ENCODE results near the gene FLYWCH2.
"Not testable (repeated sequence)": the region's sequence is repeated elsewhere in the genome, so short reads cannot be mapped to it uniquely, and the experiment has no call there.

Gene FLYWCH2

GRCh38 chr16:2933701-2934100, 50.7 kb downstream of the FLYWCH2 start:
- no peaks in the 10 kb centered on the region for H3K4me1 ChIP-seq (ENCODE audit: insufficient read depth, low read length)
- 95% methylated on average over 22 of the region's 22 CpGs for WGBS
- H3K9me3 ChIP-seq (ENCODE audit: insufficient read depth, low read depth, low read length), result no peaks in the 10 kb centered on the region
- no peak overlapping the region for H3K4me3 ChIP-seq (ENCODE audit: low read length)
- H3K9ac ChIP-seq (ENCODE audit: low read depth, low read length), result no peak overlapping the region
- peaks cover 3% of the 10 kb centered on the region for H3K36me3 ChIP-seq (ENCODE audit: insufficient read depth, low read length)
- no peaks in the 10 kb centered on the region for H3K27me3 ChIP-seq (ENCODE audit: insufficient read depth, low read length)
- no peak overlapping the region for H3K27ac ChIP-seq (ENCODE audit: low read depth, low read length)

GRCh38 chr16:2934450-2934849, 51.4 kb downstream of the FLYWCH2 start:
- WGBS, result 94% methylated on average over 15 of the region's 15 CpGs
- Histone ChIP-seq H3K9ac (ENCODE audit: low read depth, low read length) (no peak overlapping the region), H3K36me3 (ENCODE audit: insufficient read depth, low read length) (peaks cover 8% of the 10 kb centered on the region), H3K27me3 (ENCODE audit: insufficient read depth, low read length) (no peaks in the 10 kb centered on the region), H3K4me3 (ENCODE audit: low read length) (no peak overlapping the region), H3K4me1 (ENCODE audit: insufficient read depth, low read length) (no peaks in the 10 kb centered on the region), H3K9me3 (ENCODE audit: insufficient read depth, low read depth, low read length) (no peaks in the 10 kb centered on the region), H3K27ac (ENCODE audit: low read depth, low read length) (no peak overlapping the region)

- Histone ChIP-seq H3K9me3 (ENCODE audit: insufficient read depth, low read depth, low read length) (no peaks in the 10 kb centered on the region), H3K4me3 (ENCODE audit: low read length) (no peak overlapping the region), H3K4me1 (ENCODE audit: insufficient read depth, low read length) (no peaks in the 10 kb centered on the region), H3K9ac (ENCODE audit: low read depth, low read length) (no peak overlapping the region), H3K36me3 (ENCODE audit: insufficient read depth, low read length) (peaks cover 7% of the 10 kb centered on the region; the same call in 1 of the 2 replicates), H3K27me3 (ENCODE audit: insufficient read depth, low read length) (no peaks in the 10 kb centered on the region), H3K27ac (ENCODE audit: low read depth, low read length) (no peak overlapping the region)
- 92% methylated on average over 22 of the region's 22 CpGs for WGBS
Observed at GRCh38 chr16:2936436-2937011, 53.5 kb downstream of the FLYWCH2 start.

- H3K9ac ChIP-seq (ENCODE audit: low read depth, low read length), result no peak overlapping the region
- no peaks in the 10 kb centered on the region for H3K27me3 ChIP-seq (ENCODE audit: insufficient read depth, low read length)
- WGBS, result 96% methylated on average over 24 of the region's 24 CpGs
- H3K36me3 ChIP-seq (ENCODE audit: insufficient read depth, low read length), result peaks cover 7% of the 10 kb centered on the region; the same call in 1 of the 2 replicates
- no peaks in the 10 kb centered on the region for H3K4me1 ChIP-seq (ENCODE audit: insufficient read depth, low read length)
- H3K4me3 ChIP-seq (ENCODE audit: low read length), result no peak overlapping the region
- H3K9me3 ChIP-seq (ENCODE audit: insufficient read depth, low read depth, low read length), result no peaks in the 10 kb centered on the region
- no peak overlapping the region for H3K27ac ChIP-seq (ENCODE audit: low read depth, low read length)
Observed at GRCh38 chr16:2937170-2937569, 54.2 kb downstream of the FLYWCH2 start.

GRCh38 chr16:2938206-2938605, 55.2 kb downstream of the FLYWCH2 start:
- H3K4me3 ChIP-seq (ENCODE audit: low read length), result no peak overlapping the region
- WGBS, result 97% methylated on average over 12 of the region's 12 CpGs
- no peaks in the 10 kb centered on the region for H3K4me1 ChIP-seq (ENCODE audit: insufficient read depth, low read length)
- peaks cover 9% of the 10 kb centered on the region; the same call in 1 of the 2 replicates for H3K36me3 ChIP-seq (ENCODE audit: insufficient read depth, low read length)
- H3K27me3 ChIP-seq (ENCODE audit: insufficient read depth, low read length), result no peaks in the 10 kb centered on the region
- H3K9ac ChIP-seq (ENCODE audit: low read depth, low read length), result no peak overlapping the region
- no peaks in the 10 kb centered on the region for H3K9me3 ChIP-seq (ENCODE audit: insufficient read depth, low read depth, low read length)
- no peak overlapping the region for H3K27ac ChIP-seq (ENCODE audit: low read depth, low read length)

GRCh38 chr16:2939968-2940367, 57.0 kb downstream of the FLYWCH2 start:
- H3K27ac ChIP-seq (ENCODE audit: low read depth, low read length), result no peak overlapping the region
- no peak overlapping the region for H3K4me3 ChIP-seq (ENCODE audit: low read length)
- no peak overlapping the region for H3K9ac ChIP-seq (ENCODE audit: low read depth, low read length)

GRCh38 chr16:2942045-2942444, 59.0 kb downstream of the FLYWCH2 start:
- 93% methylated on average over 4 of the region's 4 CpGs for WGBS
- H3K9me3 ChIP-seq (ENCODE audit: insufficient read depth, low read depth, low read length), result no peaks in the 10 kb centered on the region
- H3K27me3 ChIP-seq (ENCODE audit: insufficient read depth, low read length), result no peaks in the 10 kb centered on the region
- no peaks in the 10 kb centered on the region for H3K4me1 ChIP-seq (ENCODE audit: insufficient read depth, low read length)
- no peak overlapping the region for H3K4me3 ChIP-seq (ENCODE audit: low read length)
- H3K27ac ChIP-seq (ENCODE audit: low read depth, low read length), result no peak overlapping the region
- H3K36me3 ChIP-seq (ENCODE audit: insufficient read depth, low read length), result peaks cover 9% of the 10 kb centered on the region; the same call in 1 of the 2 replicates
- no peak overlapping the region for H3K9ac ChIP-seq (ENCODE audit: low read depth, low read length)

More at GRCh38 chr16:2939968-2940367, 57.0 kb downstream of the FLYWCH2 start:
- no peaks in the 10 kb centered on the region for H3K4me1 ChIP-seq (ENCODE audit: insufficient read depth, low read length)
- peaks cover 9% of the 10 kb centered on the region; the same call in 1 of the 2 replicates for H3K36me3 ChIP-seq (ENCODE audit: insufficient read depth, low read length)
- WGBS, result 86% methylated on average over 2 of the region's 2 CpGs
- H3K9me3 ChIP-seq (ENCODE audit: insufficient read depth, low read depth, low read length), result no peaks in the 10 kb centered on the region
- H3K27me3 ChIP-seq (ENCODE audit: insufficient read depth, low read length), result no peaks in the 10 kb centered on the region

- not testable (repeated sequence) for H3K36me3 ChIP-seq (ENCODE audit: insufficient read depth, low read length); H3K27me3 ChIP-seq (ENCODE audit: insufficient read depth, low read length); H3K9me3 ChIP-seq (ENCODE audit: insufficient read depth, low read depth, low read length); H3K4me1 ChIP-seq (ENCODE audit: insufficient read depth, low read length); H3K4me3 ChIP-seq (ENCODE audit: low read length); H3K9ac ChIP-seq (ENCODE audit: low read depth, low read length); H3K27ac ChIP-seq (ENCODE audit: low read depth, low read length)
- 89% methylated on average over 12 of the region's 12 CpGs for WGBS
Observed at GRCh38 chr16:2943716-2944115, 60.7 kb downstream of the FLYWCH2 start.

GRCh38 chr16:2946649-2947048, 63.6 kb downstream of the FLYWCH2 start:
- Histone ChIP-seq H3K27ac (ENCODE audit: low read depth, low read length) (no peak overlapping the region), H3K27me3 (ENCODE audit: insufficient read depth, low read length) (no peaks in the 10 kb centered on the region), H3K4me3 (ENCODE audit: low read length) (no peak overlapping the region), H3K9ac (ENCODE audit: low read depth, low read length) (no peak overlapping the region), H3K4me1 (ENCODE audit: insufficient read depth, low read length) (no peaks in the 10 kb centered on the region), H3K36me3 (ENCODE audit: insufficient read depth, low read length) (0 out of 2 replicates have a peak, but pooled peaks cover 2% of the 10 kb centered on the region), H3K9me3 (ENCODE audit: insufficient read depth, low read depth, low read length) (no peaks in the 10 kb centered on the region)
- 91% methylated on average over 4 of the region's 4 CpGs for WGBS

All from HUES64 (cell line).